Measurements from ENCODE around the gene PARK7.

GRCh38 chr1:7930645-7931445 is 30.7 kb upstream of the PARK7 start:
- TF ChIP-seq GATA2 (IDR thresholded peaks at IDR 0.05; ENCODE audit: low read depth, low read length), result no peak
- no peak for TF ChIP-seq GATA3 (IDR thresholded peaks at IDR 0.05; ENCODE audit: low read depth, low read length)
